HG02759 (cell line): ENCODE measurements around the gene RALBP1.
"Not testable (repeated sequence)": the region's sequence is repeated elsewhere in the genome, so short reads cannot be mapped to it uniquely, and the experiment has no call there.

Experiments
- ATAC-seq: cut with Tn5 transposase; IDR thresholded peaks from one replicate; pipeline ENCODE4 v1.9.1; 2021; ENCODE audit warnings: mild to moderate bottlenecking, moderate library complexity; ENCODE audit not compliant: unreplicated experiment

The RALBP1 gene

DNA sequence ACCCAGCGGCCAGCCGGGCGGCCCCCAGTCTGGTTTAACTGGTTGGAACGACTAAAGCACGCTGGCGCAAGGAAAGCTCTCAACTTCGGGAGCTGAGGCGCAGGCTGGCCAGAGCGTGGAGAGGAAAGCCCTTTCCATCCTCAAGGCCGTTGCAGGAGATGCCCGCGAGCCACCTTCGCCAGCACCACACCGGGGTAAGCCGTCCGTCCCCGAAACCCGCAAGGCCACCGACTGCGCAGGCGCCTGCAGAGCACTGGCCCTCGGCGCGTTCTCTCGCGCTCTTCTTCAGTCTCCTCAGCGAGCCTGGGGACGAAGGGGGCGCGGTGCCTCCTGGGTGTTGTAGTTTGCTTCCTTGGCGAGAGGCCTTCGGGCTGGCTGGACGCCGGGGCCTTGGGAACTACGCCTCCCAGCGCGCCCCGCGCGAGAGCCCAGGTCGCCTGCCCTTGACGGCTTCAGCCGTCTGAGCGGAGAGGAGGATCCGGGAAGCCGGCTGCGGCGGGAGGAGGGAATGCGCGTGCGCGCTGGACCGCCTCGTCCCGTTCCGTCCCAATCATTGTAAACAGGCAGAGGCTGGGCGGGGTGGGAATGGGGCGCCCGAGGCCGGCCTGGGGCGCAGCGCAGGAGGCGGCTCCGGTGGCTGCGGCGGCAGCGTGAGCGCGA is at the start of gene RALBP1:
TSS of gene RALBP1 (plus strand) at position 531 of the 660 bp plus-strand sequence. CDS start 37,533 bp downstream, outside the sequence.
- ATAC-seq, result peak; percentile 91

DNA sequence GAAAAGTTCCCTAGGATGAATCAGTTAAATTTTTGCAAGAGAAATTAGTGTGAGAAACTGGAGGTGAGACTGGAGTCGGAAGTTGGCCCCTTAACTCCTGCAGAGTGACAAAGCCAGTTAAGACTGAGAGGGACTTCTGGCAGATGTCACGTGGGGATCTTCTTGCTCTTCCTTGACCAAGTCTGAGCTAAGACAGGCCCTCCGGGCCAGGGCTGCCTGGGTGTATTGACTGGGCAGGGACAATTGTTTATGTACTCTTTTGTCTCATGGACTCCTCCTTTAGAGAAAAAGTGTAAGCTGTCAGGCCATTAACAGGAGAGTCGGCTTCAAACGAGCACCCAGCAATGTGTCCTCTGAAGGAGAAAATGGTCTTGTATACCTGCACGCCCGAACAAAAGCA is 48.6 kb upstream of the RALBP1 start:
- no peak for ATAC-seq

DNA sequence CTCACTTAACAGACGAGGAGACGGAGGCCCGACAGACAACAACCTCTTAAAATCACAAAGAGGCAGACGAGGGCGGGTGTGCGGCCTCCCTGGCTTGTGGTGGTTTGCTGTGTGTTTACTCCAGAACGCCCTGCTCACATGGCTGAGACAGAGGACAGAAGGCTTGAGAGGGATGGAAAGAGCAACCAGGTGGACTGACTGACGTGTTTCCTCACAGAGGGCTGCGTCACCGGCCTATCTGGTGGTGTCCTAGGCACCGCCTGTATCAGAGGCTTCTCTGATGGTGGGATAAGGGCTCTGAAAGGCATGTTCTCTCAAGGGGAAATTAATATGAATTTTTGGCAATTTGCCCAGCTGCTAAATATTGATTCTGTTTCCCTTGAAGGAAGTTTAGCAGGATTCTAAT is 47.0 kb upstream of the RALBP1 start:
- ATAC-seq, result no peak

DNA sequence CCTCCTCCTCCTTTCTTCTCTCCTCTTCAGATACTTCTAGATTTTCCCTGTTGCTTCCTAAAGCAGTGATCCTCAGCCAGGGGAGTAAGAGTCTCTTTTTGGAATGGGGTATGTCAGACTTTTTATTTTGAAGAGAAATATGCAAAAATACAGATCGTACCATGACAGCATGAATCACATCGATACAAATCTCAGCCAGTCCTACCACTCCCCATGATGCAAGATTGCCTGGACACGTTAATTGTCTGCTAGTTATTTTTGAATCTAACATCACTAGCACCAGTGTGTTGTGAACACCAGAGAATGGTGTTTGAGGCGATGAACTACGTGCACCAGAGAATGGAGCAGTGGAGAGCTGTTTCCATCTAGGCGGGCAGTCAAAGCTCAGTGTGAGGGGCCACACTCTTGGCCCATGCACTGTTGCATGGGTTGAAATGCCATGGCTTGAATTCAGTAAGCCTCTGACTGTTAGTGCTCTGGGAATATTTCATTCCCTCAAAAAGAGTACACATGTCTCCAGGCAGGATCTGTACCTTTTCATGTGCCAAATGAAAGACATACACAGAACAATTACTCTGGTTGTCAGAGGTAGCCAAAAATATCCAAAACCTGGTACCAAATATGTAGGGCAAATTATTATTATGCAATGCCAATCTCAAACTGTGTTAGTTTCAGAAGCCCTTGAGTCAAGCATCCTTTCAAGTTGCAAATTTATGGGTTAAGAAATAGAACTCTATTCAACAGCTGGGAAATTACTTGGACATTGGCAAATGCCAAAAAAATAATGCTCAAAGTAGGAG is 46.3 kb upstream of the RALBP1 start:
- ATAC-seq, result no peak

DNA sequence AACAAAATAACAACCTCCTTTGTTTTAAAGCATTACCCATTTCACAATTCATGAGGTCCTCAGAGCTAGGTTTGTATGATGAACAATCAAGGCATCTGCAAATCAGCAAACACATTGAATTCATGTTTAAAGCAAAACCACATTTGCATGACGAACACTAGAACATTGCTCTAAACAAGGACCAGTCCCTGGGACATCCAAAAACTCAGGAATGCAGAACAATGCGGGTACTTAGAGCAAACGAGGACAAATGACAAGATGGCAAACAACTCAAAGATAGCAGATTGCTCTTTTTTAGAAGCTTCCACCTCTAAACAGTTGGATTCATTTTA is 45.7 kb upstream of the RALBP1 start:
- ATAC-seq, result no peak

DNA sequence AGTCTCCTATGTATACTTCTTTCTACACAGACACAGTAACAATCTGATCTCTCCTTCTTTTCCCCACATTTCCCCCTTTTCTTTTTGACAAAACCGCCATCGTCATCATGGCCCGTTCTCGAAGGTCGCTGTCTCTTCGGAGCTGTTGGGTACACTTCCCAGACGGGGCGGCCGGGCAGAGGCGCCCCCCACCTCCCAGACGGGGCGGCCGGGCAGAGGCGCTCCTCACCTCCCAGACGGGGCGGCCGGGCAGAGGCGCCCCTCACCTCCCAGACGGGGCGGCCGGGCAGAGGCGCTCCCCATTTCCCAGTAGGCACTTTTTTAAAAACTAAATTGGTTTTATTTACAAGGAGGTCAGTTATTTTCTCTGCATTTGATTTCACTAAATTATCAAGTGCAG is 45.0 kb upstream of the RALBP1 start:
- not testable (repeated sequence) for ATAC-seq

DNA sequence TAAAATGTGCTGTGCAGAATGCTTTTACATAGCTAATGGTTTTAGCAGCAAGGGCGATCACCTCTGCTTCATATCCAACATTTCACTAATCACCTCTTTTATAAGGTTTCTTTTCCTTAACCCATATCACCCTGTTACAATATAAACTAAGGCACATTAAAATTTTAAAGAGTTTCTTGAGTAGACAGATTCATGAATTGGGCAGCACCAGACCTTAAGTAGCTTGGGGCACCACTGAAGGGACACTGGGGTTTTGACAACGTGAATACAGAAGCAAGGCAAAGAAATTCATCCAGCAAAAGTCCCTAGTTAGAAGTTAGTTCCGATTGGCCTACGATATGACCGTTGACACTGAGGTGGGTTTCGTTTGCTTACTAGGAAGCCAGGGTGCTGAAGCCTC is 44.0 kb upstream of the RALBP1 start:
- no peak for ATAC-seq

DNA sequence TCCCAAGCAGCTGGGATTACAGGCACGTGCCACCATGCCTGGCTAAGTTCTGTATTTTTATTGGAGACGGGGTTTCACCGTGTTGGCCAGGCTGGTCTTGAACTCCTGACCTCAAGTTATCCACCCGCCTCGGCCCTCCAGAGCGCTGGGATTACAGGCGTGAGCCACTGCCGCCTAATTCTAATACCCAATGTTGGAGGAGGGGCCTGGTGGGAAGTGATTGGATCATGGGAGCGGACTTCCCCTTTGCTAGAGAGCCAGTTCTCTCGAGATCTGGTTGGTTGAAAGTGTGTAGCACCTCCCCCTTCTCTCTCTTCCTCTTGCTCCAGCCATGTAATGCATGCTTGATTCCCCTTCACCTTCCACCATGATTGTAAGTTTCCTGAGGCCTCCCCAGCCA is 42.2 kb upstream of the RALBP1 start:
- ATAC-seq, result not testable (repeated sequence)

DNA sequence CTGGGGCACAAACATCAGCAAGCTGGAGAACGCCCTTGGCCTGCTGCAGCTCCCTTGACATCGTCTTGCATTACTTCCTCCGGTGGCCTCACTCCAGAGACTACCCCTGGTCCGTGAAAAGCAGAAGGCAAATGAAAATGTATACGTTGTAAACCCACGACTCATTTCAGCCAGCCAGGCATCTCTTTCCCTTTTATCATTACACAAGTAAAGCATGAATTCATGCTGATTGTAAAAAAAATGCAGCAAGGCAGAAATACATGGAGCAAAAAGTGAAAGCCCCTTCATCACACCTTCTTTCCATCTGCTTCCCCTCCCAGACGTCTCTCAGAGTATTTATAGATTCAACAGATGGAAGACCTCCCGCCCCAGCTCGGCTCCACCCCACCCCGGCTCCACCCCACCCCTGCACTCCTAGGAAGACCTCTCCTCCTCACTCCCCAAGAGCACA is 41.6 kb upstream of the RALBP1 start:
- no peak for ATAC-seq

DNA sequence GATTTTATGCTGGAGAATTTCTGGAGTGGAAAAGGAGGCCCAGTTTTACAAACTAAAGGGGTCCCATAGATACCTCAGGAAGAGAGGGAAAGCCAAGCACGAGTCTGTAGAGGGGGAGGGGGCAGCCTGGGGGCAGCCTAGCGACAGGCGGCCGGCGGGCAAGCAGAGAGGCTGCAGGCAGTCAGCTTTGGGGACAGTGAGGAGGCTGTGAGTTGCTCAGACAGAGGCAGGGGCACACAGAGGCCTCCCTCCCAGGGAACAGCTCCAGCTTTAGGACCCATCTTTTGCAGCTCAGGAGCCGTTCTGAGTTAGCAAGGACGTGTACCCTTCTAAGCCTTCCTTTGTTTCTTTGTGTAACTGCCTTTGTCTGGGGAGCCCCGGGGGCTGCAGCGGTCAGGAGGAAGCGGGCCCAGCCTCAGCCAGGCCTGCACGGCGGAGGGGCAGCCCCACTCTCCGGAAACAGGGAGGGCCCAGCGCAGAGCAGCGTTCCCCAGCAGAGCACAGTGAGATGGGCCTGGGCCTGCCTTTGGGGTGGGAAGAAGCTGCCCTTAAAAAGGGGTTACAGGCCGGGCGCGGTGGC is 41.1 kb upstream of the RALBP1 start:
- ATAC-seq, result no peak

DNA sequence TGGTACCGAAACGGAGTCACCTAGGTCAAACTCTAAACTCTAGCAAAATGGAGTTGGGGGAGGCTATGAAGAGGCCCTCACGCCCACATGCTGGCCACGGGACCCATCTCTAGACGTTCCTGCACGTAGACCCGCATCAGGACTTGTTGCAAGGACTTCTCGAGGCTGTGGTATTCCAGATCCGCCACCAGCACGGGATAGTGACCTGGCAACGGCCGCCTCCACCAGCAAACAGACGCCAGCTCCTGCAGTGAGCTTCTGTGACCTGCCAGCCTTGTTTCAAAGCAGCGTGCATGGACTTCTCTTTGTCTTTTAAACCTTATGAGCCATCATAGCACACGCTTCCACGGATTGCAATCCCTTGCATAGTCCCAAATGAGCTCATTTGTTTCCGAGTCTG is 40.3 kb upstream of the RALBP1 start:
- no peak for ATAC-seq

DNA sequence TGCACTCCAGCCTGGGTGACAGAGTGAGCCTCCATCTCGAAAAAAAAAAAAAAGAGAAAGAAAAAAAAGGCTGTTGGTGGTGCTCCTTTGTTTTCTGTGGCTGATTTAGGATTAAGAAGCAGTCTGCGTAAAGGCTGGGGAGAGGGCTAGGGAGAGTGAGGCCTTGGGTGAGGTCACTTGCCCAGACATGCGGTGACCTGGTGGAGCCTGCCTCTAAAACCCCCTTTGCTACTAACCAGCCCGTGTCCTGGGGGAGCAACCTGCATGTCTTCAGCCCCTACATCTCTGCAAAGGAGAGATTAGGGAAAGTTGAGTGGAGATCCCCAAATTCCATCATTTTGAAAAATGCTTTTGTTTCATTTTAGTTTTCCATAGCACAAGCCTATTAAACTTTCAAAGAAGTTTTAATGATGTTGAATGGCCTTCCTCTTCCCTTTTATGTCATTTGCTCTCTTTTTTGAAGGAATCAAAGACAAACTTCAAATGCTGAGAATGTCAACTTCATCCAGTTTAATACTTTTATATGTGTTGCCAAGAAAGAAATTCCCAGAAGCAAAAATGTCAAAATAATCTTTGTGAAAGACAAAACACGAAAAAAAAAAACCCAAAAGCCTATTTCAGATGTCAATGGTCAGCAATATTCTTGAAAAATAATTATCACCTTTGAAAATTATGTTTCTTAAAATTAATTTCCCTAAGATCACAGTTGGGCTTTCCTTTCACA is 38.9 kb upstream of the RALBP1 start:
- ATAC-seq, result no peak

DNA sequence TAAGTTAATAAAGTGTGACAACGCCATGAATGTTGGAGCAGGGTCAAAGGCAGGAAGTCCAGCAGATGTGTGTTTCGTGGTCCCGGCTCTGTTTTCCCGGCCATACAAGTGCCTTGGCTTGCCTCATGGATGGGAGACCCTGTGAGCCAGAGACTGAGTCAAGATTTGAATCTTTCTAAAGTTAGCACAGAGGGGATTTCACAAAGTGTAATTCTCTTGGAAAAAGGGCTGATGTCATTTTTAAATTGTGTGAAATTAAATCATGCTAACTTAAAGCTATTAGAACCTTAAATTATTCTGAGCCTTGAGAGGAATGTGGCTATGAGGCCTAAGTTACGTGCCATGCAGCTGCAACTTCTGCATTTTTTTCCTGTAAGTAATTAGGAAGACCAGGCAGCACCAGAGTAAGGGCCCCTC is 38.3 kb upstream of the RALBP1 start:
- no peak for ATAC-seq

DNA sequence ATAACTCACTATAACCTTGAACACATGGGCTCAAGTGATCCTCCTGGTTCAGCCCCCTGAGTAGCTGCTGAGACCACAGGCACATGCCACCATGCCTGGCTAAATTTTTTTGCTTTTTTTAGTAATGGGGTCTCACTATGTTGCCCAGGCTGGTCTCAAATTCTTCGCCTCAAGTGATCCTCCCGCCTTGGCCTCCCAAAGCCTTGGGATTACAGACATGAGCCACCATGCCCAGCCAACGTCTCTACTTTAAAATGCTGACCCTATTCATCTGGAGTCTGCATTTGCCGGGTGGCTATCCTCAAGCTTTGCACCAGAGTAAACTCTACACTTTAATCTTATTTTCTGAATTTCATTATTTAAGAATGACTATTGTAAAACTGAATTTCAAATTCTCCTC is 37.6 kb upstream of the RALBP1 start:
- ATAC-seq, result no peak

DNA sequence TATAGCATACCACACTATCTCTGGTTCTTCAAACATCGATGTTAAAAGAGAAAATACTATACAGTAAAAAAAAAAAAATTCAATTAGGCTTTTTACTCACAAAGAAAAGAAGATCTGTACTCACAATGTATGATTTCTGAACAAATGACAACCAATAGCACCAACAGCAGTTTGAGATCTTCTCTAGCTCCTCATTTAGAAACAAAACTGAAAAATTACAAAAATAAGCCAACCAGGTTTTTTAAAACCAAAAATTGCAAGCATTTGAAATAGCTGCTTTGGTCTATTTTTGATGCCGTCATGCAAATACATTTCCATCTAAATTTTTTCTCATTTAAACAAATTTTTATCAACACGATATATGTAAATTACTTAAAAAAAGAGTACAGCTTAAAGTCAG is 34.3 kb upstream of the RALBP1 start:
- ATAC-seq, result no peak

DNA sequence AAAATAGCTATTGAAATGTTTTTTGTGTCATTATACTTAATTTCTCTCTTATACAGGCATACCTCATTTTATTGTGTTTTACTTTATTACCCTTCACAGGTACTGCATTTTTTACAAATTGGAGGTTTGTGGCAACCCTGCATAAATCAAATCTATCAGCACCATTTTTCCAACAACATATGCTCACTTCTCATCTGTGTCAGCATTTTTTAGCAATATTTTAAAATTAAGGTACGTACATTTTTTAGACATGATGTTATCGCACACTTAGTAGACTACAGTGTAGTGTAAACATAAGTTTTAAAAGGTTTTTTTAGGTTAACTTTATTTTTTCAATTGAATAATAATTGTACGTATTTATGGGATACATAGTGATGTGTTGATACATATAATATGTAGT is 30.8 kb upstream of the RALBP1 start:
- no peak for ATAC-seq

DNA sequence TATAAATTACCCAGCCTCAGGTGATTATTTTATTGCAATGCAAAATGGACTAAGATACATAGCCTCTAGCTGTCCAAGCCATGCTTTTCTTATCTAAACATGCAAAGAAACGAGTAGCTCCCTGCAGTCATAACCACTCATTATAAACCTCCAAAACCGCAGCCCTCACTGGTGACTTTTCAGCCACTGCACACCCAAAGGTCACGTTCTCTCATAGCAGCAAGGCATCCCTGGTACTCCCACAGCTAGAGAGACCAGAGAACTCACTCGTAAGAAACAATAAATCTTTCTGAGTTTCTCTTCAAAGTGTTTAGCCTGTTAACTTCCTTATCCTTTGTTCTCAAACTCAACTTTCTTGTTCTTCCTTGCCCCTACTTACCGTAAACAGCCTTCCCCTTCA is 28.5 kb upstream of the RALBP1 start:
- ATAC-seq, result no peak

DNA sequence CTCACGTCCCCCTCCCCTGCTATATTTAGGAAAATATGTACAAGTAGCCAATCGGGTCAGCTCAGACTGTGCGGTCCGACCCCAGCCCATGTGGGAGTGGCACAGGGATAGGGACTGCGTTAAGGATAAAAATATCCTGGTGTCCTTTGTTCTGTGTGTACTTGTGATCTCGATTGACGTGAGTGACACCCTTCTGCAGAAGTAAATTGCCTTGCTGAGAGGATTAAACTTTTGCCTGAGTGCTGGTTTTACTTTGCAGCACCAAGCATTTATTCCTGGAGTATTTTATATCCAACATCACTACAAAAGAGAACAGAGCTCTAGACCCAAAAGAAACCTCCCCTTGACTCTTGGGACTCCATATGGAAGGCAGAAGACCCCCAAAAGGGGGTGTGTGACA is 28.0 kb upstream of the RALBP1 start:
- no peak for ATAC-seq

DNA sequence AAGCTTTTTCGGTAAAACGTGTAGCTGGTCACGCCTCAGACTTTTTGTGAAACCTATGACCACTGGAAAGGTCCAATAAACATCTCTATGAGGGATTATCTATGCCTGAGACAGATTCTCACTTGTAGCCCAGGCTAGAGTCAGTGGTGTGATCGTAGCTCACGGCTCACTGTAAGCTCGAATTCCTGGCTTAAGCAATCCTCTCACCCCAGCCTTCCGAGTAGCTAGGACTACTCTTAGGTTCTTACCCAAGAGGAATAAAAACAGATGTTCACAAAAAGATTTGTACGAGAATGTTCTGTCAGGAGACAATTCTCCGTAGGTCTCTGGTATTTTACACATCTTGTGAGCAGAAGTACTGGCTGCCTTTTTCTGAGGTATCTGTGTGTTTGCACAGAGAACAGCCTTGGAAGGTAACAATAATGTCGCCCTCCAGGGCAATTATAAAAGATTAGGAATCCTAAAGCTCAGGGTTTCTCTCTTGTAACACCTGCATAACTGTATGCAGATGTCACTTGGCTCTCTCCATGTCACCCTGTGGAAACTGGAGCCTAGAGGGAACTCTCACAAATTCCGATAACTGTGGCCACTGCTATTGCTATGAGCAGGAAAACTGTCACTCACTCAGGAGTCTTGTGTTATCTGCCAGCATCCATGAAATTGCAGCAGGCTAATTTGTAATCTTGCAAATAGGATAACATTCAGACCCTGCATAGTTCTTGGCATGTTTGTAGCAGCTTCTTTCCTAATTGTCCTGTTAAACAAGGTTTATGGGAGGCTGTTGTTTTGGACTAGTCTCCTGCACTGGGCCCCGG is 25.5 kb upstream of the RALBP1 start:
- no peak for ATAC-seq

DNA sequence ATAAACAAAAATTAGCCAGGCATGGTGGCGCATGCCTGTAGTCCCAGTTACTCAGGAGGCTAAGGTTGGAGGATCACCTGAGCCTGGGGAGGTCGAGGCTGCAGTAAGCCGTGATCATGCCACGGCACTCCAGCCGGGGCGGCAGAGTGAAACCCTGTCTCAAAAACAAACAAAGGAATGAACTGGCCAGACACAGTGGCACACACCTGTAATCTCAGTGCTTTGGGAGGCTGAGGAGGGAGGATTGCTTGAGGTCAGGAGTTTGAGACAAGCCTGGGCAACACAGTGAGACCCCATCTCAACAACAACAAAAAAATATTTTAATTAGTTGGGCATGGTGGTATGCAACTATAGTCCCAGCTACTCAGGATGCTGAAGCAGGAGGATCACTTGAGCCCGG is 24.4 kb upstream of the RALBP1 start:
- ATAC-seq, result not testable (repeated sequence)

DNA sequence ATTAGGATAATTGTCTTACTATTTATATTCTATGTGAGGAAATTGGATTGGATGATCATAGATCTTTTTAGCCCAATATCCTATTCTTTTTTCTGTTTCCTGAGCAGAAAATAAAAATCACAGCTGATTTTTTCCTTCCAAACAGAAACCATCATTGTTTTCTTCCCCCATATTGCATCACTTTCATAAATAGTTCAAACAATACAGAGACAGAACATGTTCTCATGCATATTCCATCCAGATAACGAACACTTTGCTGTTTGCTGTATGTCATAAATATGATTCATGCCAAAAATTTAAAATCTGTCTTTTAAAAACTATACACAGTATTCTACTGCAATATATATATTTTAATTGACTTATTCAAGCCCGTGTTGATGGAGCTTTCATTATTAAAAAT is 22.0 kb upstream of the RALBP1 start:
- ATAC-seq, result no peak
